ENCODE results near the gene FOXE1.

DNA sequence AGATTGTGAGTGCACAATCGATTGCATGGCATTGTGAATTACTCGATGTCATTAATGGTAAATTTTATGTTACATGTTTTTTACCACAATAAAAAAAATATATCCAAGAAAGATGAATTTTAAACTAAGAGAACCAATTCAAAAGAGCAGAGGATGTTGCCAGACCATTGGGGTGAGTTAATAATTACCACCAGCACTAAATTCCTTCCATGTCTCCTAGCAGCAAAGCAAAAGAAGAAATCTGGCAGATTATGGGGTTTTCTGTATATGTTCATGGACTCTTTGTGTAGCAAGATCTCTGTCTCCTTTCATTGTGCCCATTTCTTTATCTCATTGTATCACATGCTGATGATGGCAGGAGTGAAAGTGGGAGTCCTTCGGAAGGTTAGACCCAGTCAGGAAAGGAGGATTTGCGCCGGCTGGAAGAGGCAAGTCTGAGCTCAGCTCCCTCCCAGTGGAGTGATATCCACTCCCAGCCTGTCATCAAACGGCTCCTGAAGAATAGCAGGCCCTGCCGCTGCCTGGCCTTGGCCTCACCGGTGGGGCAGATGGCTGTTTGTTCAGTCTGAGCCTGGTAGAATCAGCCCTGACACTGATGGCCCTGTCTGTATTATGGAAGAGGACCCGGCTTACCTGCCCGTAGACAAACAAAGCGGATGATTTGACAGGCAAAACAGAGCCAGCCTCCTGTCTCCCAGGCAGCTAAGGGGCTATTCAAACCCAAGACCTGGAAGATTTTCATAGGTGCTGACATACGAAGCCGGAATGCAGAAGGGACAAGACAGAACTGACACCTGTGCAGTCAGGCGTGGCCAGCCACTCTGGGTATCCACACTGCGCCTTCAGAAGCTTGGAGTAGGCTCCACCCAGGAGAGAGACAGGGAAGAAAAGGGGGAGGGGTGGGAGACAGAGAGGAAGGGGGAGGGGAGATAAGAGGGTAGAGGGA is 21.9 kb upstream of the FOXE1 start:
- TF ChIP-seq CTCF (IDR thresholded peaks at IDR 0.05) (no peak), POLR2A (IDR thresholded peaks at IDR 0.05) (no peak)

Data from esophagus squamous epithelium (tissue), 4 donors.